Measurements from ENCODE around the gene HLA-DOB.
"Not testable (repeated sequence)": the region's sequence is repeated elsewhere in the genome, so short reads cannot be mapped to it uniquely, and the experiment has no call there.

- TF ChIP-seq CTCF (IDR thresholded peaks at IDR 0.05; ENCODE audit: low read length); EZH2 (optimal IDR thresholded peaks at IDR 0.05; ENCODE audit: low read depth, low read length): not testable (repeated sequence)
Observed at GRCh38 chr6:32782923-32783322, 33.9 kb downstream of the HLA-DOB start.

Data from MM.1S (cell line).